Stimulated activated CD8-positive, alpha-beta memory T cell treated with anti-CD3 and anti-CD28 coated beads, Interleukin-7, amount 100 ng/mL, for 48 hours (primary cell): Measurements from ENCODE around the gene PSTPIP1.

Experiments
- DNase-seq, 2 donors: peaks; one replicate each; pipeline ENCODE4 v3.0.0-alpha.2; 2020; ENCODE audit warnings: low read depth in 1 of 2; ENCODE audit errors: extremely low read depth in 1 of 2

PSTPIP1 gene

DNA sequence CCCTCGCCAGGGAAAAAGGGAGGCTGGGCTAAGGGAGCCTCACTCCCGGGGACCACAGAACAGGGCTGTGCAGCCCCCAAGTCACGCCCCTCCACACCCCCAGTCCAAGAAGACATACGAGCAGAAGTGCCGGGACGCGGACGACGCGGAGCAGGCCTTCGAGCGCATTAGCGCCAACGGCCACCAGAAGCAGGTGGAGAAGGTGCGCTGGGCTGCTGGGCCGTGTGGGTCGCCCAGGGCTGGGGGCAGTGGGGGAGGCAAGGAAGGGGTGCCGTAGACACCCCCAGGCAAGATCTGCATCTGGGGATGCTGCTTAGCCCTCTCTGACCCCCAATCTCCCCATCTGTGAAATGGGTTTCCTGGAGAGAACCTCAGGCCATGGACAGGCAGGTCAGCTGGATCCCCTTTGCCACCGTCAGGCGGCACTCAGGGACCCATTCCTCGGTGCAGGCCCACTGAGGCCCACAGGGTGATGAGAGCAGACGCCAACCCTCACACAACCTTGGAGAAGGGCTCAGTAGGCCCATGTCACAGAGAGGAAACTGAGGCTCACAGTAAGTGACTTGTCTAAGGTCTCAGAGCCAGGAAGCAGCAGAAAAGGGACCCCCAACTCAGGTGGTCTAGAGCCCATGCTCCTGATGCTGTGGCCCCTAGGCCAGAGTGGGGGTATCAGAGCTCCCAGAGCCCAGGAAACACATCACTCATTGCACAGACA, 33.7 kb downstream of the PSTPIP1 start:
- no peak for DNase-seq

DNA sequence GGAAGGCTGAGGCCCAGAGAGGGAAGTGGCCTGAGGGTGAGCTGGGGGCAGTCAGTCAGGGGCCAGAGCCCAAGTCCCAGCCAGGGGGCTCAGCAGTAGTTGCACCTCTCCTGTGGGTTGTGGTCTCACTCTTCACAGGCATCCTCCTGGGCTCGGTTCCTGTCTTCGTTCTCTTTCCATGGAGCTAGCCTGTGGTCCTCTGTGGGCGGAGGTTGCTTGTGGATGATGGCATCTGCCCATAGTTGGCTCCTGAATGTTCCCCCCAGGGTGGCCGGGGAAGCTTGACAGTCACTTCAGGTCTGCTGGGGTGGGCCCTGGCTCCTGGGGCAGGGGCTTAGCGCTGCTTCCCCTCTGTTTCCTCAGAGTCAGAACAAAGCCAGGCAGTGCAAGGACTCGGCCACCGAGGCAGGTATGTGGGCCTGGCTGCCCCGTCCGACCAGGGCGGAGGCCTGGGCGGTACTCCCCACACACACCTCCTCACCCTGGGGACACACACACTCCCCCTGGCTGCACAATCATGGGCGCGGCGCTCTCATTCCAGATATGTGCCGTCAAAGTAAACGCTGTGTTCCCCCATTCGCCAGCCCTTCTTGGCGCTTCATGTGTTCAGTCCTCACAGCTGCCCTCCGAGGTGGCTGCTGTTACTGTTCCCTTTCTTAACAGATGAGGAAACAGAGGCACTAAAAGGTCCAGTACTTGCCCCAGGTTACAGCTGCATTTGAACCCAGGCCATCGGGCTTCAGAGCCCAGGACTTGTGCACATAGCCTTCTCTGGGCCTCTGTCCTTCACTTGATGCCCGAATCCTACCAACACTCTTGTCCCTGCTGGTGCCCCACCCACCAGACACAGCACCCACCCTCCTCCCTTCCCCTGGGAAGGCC, 34.5 kb downstream of the PSTPIP1 start:
- DNase-seq, result no peak

DNA sequence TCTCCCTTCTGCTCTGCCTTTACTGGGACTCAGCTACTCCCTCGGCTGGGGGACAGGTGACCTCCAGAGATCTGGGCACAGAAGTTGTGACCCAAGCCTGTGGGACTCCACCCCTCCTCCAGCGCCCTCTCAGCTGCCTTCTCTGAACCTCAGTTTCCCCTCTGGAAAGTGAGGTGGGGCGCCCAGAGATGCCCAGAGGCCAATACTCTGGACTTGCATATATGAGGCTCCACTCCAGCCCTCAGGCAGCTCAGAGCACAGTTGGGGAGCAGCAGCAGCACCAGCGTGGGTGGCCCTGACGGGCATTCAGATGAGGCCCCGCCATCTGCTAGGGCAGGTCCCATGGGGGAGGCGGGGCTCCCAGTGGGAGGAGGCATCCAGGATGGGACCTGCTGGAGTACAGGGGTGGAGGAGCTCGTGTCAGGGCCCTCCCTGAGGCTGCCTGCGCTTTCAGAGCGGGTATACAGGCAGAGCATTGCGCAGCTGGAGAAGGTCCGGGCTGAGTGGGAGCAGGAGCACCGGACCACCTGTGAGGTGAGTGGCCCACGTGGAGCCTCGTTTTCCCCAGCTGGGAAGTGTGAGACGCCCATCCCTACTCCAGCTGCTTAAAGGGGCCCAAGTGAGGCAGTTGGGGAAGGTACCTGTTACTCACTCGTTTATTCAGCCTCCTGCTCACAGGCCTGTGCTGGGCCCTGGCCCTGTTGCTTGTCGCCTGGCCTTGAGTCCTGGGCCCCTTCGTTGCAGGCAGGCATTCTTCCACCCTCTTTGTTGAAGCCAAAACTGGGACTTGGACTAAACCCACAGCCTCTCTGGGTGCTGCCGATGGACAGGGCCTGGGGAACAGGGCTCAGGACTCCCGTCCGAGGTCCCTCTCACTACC, 35.4 kb downstream of the PSTPIP1 start:
- DNase-seq, result no peak

DNA sequence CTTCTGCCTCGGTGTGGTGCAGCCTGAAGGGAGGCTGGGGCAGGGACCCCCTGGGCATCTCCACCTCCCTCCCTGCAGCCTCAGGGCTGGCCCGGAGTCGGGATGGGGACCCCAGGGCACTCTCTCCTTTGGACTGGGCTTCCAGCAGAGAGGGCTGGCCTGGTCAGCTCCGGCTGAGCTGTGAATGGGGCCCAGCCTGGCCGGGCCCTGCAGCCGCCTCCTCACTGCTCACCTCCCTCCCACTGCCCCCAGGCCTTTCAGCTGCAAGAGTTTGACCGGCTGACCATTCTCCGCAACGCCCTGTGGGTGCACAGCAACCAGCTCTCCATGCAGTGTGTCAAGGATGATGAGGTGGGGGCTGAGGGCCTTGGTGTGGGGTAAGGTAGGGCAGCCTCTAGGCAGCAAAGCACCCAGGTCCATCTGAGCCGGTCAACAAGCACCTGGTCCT, 36.0 kb downstream of the PSTPIP1 start:
- no peak for DNase-seq

- no peak for DNase-seq
These were observed 36.6 kb downstream of the PSTPIP1 start for GRCh38 chr15:77031376-77032050.

- DNase-seq, result no peak
These were observed 37.2 kb downstream of the PSTPIP1 start for GRCh38 chr15:77032052-77032646.

GRCh38 chr15:77032647-77033416, 37.9 kb downstream of the PSTPIP1 start:
- DNase-seq, result no peak

GRCh38 chr15:77033417-77033728, 38.4 kb downstream of the PSTPIP1 start:
- DNase-seq, result no peak

GRCh38 chr15:77033729-77034671, 39.1 kb downstream of the PSTPIP1 start:
- DNase-seq, result no peak

- no peak for DNase-seq
These were observed 40.0 kb downstream of the PSTPIP1 start for GRCh38 chr15:77034695-77035489.

DNA sequence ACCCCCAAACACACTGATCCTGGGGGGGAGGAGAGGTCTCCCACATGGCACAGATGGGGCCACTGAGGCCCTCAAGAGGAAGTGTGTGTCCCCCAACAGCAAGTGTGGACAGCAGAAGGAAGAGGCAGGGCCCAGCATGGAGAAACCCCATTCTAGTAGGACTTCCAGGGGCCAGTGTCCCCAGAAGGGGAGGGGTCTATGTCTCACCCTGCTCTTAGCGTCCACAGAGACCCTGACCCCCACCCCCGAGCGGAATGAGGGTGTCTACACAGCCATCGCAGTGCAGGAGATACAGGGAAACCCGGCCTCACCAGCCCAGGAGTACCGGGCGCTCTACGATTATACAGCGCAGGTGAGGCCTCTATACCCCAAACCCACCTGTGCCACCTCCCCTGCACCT, 40.7 kb downstream of the PSTPIP1 start:
- no peak for DNase-seq

- DNase-seq, result no peak
These were observed 41.1 kb downstream of the PSTPIP1 start for GRCh38 chr15:77035999-77036471.

DNA sequence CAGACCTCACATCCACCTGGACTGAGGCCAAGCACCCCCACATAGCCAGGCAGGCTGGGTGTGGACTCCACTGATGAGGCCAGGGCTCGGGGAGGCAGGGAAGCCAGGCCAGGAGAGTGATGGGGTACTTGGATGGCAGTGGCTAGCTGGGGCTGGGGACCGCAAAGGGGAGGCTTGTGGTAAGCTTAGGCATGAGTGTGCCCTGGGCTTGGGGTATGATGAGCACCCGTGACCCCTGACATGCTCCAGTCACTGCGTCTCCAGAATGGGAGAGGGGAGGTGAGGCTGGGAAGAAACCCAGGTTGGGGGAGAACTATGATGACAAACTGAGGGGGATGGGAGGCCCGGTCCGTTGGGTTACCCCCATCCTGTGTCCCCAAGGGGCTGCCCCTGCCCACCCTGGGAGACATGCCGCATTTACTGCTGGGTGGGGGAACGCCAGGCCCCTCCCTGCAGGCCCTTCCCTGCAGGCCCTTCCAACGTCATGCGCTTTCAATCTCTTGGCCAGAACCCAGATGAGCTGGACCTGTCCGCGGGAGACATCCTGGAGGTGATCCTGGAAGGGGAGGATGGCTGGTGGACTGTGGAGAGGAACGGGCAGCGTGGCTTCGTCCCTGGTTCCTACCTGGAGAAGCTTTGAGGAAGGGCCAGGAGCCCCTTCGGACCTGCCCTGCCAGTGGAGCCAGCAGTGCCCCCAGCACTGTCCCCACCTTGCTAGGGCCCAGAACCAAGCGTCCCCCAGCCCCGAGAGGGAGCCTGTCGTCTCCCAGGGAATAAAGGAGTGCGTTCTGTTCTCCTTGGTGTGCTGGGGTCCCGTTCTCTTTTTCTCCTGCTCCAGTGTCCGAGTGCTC, 41.8 kb downstream of the PSTPIP1 start:
- no peak for DNase-seq

DNA sequence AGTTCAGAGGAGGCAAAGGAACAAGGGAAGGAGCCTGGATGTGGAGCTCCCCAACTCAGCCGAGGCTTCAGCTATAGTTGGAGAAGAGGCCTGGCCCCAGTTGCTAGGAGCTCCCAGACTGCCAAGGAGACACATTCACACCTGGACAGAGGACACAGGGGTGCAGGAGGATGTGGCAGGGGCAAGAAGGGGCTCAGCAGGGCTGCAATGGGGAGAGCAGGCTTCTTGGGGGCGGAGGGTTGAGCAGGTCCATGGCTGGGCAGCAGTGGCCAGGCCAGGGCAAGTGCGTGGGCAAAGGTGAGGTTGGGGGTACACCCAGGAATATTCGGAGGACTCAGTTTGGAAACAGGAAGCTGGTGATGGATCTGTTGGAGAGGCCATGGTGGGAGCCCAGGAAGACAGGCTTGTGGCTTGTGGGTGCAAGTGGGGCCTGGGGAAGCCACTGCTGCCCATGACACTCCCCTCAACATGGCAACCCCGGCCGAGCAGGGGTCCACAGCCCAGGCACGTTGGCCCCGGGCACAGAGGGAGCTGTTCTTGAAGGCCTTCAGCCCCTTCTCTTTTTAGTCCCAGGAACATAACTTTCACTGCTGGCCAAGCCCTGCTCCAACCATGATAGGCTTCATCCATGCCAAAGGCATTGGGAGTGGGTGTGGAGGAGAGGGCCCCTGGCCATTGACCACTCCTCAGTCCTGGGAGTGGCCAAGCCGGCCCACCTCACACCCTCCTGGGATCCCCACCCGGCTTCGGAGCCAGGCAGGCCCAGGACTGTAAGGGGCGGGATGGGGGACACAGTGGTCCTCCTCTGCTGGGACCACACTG, 42.7 kb downstream of the PSTPIP1 start:
- DNase-seq, result no peak

DNA sequence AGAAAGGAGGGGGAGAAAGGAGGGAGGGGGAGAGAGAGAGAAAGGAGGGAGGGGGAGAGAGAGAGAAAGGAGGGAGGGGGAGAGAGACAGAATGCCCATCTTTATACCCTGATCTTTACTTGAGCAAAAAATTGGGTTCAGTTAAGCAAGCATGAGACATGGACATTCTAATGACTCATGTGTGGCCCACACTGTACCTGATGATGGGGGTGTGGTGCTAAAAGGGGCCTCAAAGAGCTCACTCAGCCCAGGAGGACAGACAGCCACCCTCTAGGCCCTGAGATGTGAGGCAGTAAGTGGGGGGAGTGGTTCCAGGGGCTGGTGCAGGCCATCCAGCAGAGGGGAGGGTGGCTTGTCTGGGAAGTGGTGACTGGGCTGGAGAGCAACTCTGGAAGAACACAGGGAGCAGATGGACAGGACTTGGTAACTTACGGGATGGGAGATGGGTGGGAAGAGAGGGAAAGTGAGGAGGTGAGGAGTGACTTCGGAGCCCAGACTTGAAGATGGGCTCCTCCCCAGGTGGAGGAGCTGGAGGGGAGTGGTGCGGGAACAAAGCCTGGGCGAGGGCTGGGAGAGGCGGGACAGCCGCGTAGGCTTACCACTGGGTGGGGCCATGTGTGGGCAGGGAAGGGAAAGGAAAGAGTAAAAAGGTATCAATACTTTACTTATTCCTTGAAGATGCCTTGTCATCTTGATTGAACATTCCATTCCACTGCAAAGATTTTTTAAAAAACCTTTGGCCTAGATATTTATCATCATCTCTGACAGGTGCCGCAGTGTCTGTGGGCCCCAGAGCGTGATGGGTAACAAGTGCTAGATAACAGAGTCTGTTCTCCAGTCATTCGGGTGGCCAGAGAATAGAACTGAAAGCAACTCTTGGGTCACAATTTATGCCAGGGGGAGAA, 43.6 kb downstream of the PSTPIP1 start:
- DNase-seq, result no peak
